Measurements from ENCODE around the gene TINAGL1.

Gene TINAGL1

DNA sequence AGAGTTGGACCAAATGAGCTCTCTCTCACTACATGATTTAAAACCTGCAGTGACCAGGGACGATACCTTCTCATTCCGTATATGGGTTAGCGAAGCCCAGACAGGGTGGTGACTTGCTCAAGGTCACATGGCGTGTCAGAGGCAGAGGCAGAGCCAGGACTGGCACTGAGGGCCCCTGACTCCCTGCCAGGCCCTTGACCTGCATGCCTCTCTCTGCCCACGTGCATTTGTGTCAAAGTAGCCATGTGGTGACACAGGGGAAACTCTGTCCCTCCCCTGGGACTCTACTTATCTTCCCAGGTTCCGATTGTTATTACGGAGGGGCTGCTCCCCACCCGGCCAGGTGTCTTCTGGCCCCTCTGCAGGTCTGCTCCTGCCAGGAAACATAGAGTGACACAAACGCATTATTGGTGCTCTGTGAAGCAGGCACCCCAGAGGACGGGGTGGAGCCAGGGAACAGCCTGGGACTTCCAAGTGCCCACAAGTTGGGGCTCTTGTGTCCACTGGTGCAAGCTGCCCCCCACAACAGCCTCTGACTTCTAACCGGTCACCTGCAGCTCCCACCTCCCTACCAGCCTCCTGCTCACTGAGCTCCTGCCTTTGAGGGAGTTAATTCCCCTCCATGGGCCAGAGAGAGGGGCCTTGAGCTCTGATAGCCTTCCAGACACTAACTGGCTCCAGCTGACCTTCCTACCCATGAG lies 7.3 kb upstream of the TINAGL1 start:
- DNase-seq (ENCODE audit: low spot score), result no peak

DNA sequence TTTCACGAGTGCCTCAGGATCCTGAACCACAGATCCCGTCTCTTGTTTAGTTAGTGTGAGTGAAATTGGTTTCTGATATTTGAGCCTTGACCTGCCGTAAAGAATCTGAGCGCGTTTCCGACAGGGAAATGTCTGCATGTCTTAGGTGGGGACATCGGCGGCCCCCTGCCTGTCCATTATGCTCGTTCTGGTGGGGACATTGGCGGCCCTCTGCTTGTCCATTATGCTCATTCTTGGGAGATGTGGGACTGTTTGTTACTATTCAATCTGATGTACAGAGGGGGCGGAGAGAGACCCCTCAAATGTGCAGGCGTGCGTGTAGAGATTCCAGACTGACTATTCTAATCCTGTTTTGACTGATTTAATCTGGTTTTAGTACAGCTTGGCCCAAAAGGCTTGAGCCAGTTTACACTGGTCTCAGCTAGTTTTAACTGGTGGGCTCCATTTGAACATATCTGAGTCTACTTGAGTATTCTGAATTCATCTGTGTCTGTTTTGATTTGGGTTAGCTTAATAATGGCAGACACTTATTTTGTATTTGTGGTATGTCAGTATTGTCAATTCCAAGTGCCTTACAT lies 6.6 kb upstream of the TINAGL1 start:
- no peak for DNase-seq (ENCODE audit: low spot score)

- no peak for DNase-seq (ENCODE audit: low spot score)
Observed at GRCh38 chr1:31570228-31570627, 6.1 kb upstream of the TINAGL1 start.

DNA sequence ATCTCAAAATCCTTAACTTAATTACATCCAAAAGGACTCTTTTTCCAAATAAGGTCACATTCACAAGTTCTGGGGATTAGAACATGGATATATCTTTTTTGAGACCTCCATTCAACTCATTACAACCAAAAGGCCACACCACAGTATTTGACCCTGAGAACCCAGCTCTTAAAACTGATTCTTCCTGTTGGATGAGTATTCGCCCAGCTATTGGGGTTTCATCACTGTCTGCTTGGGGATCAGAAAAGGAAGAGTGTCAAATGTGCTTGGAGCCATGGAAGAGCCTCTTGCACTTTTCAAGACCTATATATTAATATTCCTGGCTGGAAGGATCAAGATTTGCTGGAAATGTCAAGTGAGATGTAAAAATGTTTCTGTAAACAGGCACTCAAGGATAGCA lies 5.4 kb upstream of the TINAGL1 start:
- no peak for DNase-seq (ENCODE audit: low spot score)

GRCh38 chr1:31571340-31572295 lies 4.7 kb upstream of the TINAGL1 start:
- no peak for DNase-seq (ENCODE audit: low spot score)

- DNase-seq (ENCODE audit: low spot score), result no peak
Observed at GRCh38 chr1:31572323-31573104, 3.8 kb upstream of the TINAGL1 start.

- no peak for DNase-seq (ENCODE audit: low spot score)
Observed at GRCh38 chr1:31573261-31573660, 3.1 kb upstream of the TINAGL1 start.

DNA sequence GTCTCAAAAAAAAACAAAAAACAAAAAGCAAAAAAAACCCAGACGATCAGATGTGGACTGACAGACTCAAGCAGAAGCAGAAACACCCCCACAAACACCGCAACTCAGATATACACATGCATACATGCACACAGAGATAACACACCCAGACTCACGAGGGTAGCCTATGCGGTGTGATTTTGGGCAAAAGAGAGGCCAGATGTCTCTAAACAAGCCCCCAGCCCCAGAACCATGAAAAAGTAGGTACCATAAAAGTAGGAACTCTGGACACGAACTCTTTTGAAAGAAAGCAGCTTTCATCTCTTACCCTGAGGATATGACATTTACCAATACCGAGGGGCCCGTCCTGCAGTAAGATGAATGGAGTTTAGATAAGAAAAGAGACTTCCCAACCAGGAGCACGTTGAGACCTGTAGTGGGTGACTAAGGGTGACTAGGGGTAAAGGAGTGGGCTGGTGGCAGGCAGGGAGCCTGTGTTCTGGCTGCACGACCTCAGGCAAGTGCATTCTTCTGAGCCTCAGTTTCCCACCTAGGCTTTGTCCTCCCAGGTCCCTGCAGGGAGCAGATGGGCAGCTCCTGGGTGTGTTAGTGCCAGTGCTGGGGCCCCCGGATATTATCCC lies 1.5 kb upstream of the TINAGL1 start:
- DNase-seq (ENCODE audit: low spot score), result no peak

DNA sequence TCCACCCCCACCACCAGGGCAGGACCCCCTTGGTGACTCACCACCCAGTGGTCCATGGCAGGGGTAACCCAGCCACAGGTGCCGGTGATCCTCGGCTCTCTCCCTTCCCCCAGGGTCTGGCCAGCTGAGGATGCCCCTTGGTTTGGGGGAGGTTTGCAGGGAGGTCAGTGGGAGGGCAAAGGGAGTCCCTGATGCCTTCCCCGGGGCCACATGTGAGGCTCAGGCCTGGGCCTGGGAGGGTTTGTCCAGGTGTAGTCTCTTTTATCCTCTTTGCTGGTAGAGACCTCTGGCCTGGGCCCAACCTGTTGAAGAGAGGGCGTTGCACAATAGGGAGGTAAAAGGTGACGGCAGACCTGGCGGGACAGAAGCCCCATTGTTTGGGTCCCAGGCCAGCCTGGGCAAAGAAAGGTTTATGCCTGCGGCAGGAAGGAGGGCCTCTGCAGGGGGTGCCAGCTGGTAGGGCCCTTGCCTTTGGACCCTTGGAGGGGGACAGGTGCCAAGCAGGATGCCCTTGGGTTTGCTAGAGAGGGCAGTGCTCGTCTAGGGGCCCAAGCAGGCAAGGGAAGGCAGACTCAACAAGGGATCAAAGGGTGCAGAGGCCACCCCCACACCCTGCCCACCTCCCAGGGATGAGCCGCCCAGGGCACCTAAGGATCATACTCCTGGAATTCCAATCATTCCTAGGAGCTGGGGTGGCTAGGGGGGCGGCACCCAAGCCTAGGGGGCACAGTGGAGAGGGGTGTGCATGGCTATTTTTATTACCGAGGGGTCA lies 760 bp upstream of the TINAGL1 start:
- no peak for DNase-seq (ENCODE audit: low spot score)

DNA sequence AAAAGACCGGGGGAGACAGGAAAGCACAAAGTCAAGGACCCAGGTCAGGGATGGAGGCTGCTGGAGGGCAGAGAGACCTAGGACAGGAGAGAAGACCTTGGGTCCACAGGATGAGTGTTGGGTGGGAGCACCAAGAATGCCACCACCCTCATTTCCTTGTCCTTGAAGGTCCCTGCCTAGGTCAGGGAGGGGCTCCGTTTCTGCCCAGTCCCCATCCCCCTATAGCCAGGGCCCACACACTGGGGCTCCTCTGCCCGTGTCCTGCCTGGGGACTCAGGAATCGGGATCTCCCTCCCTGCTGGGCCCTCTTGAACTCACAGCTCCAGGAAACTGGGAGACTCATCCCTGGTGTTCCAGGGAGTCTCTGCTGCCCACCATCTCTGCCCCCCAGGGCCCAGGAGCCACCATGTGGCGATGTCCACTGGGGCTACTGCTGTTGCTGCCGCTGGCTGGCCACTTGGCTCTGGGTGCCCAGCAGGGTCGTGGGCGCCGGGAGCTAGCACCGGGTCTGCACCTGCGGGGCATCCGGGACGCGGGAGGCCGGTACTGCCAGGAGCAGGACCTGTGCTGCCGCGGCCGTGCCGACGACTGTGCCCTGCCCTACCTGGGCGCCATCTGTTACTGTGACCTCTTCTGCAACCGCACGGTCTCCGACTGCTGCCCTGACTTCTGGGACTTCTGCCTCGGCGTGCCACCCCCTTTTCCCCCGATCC lies 584 bp downstream of the TINAGL1 start:
- DNase-seq (ENCODE audit: low spot score), result no peak

- DNase-seq (ENCODE audit: low spot score), result no peak
Observed at GRCh38 chr1:31577515-31578192, 1.3 kb downstream of the TINAGL1 start.

DNA sequence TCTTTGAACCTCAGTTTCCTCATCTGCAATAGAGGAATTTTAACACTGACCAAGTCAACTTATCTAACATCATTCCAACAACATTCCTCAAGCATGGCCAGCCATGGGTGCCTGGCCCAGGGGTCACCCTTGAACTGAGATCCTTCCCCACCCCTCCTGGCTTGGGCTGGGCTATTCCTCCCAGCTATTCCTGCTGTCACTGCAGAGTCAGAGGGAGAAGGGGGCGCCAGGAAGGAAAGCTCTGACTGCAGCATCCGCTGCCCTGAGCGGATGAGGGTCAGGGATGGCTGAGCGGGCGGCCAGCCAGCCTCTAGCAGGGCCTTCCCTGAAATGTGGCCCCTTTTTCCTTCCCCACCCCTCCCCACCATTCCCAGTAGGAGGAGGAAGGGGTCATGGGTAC lies 3.1 kb downstream of the TINAGL1 start:
- DNase-seq (ENCODE audit: low spot score), result no peak

GRCh38 chr1:31580513-31580870 lies 4.2 kb downstream of the TINAGL1 start:
- DNase-seq (ENCODE audit: low spot score), result no peak

DNA sequence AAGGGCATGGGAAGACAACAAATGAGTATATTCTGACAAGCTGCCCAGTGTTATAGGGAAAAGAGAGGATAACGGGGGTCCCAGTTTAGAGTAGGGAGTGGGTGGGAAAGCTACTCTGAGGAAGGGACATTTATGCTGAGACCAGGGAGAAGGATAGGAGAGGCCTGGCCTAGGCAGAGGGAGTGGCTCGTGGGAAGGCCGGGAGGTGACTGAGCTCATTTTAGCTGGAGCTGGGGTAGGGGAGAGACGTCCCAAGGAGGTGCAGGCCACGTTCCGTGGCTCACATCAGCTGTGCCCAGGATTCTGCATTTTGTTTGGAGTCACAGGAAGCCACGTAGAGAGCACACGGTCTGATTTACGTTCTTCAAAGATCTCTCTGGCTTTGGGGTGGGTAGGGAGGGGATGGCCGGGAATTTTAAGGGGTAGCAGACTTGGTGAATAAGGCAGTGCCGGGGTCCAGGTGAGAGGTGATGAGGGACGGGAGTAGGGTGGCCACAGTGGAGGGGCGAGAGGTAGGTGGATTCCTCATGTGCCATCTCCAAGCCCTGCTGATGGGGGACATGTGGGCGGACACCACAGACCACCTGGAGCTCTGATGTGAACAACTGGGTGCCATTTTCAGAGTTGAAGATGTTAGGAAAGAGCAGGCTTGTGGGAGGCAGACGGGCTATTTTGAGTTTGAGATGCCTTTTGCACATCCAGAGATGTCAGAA lies 4.7 kb downstream of the TINAGL1 start:
- no peak for DNase-seq (ENCODE audit: low spot score)

DNA sequence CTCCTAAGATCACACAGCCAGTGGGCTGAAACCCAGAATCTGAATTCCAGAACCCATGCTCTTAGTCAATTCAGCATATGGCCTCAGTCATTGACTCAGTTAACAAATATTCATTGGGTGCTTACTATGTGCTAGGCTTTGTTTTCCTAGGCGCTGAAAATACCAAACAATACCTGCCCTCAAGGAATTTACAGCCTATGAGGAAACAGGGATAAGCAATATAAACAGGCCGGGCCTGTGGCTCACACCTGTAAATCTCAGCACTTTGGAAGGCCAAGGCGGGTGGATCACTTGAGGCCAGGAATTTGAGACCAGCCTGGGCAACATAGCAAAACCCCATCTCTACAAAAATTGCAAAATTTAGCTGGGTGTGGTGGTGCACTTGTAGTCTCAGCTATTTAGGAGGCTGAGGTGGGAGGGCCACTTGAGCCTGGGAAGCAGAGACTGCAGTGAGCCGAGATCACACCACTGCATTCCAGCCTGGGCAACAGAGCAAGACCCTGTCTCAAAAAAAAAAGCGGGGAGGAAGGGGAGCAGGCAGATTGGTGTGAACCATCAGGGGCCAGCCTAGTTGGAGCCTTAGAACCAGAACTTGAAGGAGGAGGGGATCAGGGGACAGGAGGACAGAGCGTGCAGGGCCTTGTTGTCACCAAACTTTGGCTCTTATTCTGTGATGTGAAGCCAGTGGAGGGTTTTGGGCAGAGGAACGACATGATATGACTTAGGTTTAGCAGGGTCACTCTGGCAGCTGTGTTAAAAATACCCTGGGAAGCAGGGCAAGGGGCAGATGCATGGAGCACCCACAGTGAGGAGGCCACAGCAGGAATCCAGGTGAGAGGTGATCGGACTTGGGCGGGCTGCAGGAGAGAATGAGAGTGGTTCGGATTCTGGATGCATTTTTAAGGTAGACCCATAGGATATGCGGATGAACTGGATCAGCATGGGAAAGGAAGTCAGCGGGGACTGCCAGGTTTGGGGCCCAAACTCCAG lies 5.8 kb downstream of the TINAGL1 start:
- DNase-seq (ENCODE audit: low spot score), result no peak

DNA sequence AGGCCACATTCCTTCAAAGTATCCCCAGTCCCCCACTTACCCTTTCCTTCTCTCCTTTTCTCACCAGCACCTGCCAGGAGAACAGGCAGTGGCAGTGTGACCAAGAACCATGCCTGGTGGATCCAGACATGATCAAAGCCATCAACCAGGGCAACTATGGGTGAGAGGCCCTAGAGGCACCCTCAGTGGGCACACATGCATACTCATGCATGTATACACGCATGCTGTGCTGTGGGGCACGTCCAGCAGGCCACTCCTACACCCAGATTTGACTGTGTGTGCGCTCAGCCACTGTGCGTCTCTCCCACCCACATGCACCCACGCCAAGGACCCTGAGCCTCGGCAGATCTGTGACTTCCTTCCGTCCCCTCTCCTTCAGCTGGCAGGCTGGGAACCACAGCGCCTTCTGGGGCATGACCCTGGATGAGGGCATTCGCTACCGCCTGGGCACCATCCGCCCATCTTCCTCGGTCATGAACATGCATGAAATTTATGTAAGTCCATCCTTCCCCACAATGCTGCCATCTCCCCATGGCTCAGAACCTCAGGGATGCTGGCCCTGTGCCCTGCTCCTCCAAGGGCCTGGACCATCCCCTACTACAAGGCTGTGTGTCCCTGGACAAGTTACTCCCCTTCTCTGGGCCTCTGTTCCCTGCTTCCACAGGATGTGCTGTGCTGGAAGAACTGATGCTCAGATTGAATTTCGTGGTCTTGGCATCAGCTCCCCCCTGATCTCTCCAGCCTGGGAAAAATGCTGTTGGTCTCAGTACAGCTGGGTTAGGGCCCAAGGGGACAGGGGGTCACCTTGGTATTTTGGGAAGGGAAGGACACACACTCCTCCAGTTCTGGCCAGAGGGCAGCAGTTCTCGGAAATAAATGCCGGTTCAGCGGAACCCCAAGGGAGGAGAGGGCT lies 7.0 kb downstream of the TINAGL1 start:
- no peak for DNase-seq (ENCODE audit: low spot score)
